Suppressor macrophage (primary cell): Measurements from ENCODE around the gene HECA.
"Not testable (repeated sequence)": the region's sequence is repeated elsewhere in the genome, so short reads cannot be mapped to it uniquely, and the experiment has no call there.

ENCODE experiments used
- DNase-seq, 4 experiments: peaks; one replicate each; pipeline ENCODE4 v3.0.0-alpha.2; 2020 to 2022
- total RNA-seq, 17 experiments: gene quantifications; one replicate each; lab custom pipeline; 2026; ENCODE audit warnings: mixed read lengths in 6 of 17, inconsistent platforms in 3 of 17; lab: John Stamatoyannopoulos, UW

Gene HECA, protein sequence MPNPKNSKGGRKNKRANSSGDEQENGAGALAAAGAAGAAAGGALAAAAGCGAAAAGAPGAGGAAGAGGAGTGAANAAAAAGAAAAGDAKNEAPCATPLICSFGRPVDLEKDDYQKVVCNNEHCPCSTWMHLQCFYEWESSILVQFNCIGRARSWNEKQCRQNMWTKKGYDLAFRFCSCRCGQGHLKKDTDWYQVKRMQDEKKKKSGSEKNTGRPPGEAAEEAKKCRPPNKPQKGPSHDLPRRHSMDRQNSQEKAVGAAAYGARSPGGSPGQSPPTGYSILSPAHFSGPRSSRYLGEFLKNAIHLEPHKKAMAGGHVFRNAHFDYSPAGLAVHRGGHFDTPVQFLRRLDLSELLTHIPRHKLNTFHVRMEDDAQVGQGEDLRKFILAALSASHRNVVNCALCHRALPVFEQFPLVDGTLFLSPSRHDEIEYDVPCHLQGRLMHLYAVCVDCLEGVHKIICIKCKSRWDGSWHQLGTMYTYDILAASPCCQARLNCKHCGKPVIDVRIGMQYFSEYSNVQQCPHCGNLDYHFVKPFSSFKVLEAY
- 30.0 to 143 (median 94.3) reads per million in 17 experiments for total RNA-seq

DNA sequence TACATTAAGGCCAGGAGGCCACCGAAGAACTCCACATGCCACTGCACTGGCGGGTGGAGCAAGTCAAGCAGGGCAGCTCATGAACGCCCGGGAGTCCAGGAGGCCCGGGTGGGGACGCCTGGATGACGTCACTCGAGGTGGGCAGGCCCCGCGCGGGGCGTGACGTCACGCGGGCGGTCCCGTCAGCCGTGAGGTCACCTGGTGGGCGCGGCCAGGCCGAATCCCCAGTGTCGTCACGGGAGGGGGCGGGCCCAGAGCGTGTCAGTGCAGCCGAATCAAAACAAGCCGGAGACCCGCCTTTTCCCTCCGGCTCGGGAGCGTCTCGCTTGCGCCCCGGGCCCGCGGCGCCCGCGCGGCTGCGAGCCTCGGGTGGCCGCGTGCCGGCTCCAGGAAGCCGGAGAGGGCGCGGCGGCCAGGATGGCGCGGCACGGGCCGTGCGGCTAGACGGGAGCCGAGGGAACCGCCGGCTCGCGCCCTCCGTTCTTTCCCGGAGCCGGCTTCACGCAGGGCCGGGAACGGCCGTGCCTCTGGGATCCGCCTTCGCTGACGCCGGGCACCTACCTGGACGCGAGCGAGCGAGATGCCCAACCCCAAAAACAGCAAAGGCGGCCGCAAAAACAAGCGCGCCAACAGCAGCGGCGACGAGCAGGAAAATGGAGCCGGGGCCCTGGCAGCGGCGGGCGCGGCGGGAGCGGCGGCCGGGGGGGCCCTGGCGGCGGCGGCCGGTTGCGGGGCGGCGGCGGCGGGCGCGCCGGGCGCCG, at the start of gene HECA:
Gene HECA, plus strand, starts transcription at position 264 of the 761 bp plus-strand sequence. Its CDS starts 317 bp downstream, at position 581.
- peak; percentile 96 to 99 (median 98) for DNase-seq

DNA sequence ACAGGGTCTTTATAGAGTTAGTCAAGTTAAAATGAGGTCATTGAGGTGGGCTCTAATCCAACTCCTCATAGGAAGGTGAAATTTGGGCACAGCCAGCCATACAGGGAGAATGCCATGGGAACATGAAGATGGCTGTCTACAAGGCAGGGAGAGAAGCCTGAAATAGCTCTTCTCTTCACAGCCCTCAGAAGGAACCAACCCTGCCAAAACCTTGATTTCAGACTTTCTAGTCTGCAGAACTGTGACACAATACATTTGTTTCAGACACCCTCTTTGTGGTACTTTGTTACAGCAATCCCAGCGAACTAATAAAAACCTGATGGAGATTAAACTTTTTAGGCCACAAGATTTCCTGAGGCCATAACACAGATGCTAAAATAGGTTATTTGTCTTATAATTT, 43.1 kb upstream of the HECA start:
- DNase-seq, result no peak

DNA sequence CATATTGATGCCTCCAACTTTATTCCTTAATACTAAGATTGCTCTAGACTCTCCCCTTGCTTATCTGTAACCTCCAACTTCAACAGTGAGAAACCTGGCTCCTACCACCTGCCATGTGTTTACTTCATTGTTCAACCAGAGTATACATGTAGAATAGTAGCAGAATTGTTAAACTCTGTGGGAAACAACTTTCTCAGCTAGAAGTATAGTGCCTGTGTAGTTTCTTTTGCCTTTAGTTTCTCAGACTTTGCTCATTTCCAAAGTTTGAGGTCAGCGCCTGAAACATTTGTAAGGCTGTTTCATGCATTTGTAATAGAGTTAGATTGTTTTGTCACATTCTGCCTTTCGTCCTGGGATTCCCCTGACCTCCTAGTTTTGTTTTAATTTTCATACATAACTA, 34.9 kb upstream of the HECA start:
- no peak for DNase-seq

DNA sequence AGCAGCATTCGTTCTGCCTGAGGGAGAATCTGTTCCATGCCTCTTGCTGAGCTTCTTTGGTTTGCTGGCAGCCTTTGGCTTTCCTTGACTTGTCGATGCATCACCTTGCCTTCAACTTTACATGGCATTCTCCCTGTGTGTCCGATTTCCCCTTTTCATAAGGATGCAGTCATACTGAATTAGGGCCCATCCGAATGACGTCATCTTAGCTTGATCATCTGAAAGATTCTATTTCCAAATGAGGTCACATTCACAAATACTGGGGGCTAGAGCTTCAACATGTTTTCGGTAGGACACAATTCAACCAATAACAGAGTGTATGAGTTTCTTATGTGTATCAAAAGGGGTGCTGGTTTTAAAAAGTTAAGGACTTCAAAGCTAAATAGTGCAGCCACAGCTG, 27.8 kb upstream of the HECA start:
- DNase-seq, result no peak

DNA sequence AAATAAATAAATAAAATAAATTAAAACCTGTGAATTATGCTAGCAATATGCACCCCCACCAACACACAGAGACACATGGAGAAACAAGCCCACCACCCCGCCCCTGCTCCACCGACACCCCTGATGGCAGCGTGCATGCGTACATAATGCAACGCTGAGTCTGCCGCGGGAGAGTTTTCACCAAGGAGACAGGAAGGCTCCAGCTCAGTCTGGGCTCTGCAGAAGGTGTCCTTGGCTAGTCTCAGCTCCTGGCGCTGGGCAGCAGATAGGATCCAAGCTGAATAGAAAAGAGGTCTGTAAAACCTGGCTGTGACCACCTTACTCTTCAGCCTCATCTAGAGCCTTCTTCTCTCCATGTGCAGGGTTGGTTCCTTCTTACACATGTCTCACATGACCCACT, 26.5 kb upstream of the HECA start:
- DNase-seq, result no peak

DNA sequence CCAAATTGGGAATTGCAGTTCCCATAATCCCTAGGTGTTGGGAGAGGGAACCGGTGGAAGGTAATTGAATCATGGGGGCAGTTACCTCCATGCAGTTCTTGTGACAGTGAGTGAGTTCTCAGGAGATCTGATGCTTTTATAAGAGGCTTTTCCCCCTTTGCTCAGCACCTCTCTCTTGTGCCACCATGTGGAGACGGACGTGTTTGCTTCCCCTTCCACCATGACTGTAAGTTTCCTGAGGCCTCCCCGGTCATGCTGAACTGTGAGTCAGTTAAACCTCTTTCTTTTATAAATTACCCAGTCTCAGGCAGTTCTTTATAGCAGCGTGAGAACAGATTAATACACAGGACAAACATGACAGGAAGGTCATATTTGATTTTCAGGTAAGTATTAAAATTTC, 25.3 kb upstream of the HECA start:
- peak in 1 of 4 experiments; percentile 14 for DNase-seq

DNA sequence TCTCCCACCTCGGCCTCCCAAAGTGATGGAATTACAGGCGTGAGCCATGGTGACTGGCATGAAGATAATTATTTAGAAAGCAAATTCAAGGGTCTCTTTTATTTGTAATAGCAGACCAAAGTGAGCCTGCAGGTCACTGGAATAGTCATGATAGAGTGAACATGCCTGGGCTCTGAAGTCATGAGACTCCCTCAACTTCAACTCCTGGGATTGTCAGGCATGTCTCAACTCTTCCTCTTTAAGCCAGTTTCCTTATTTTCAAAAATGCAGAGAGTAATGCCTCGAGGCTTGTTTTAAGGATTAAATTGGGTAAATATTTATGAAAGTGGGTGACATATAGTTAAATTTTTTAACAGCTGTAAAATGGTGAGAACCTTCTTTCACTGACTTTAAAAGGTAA, 22.7 kb upstream of the HECA start:
- DNase-seq, result peak; percentile 24 to 72 (median 56)

DNA sequence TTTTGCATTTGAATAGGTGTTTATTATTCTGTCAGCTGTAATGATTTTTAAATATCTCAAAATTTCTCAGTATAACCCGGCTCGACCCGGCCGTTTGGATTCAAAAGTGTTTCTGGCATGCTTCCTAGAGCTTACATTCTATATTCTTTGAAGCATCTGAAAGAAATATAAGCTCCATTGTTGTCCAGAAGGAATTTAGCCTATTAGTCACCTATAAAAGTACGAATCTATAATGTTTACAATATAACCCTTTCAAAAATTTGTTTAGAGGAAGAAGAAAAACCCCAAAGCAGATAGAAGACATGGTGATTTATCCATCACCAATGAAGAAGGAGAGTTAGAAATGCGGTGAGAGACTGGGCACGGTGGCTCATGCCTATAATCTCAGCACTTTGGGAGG, 22.3 kb upstream of the HECA start:
- DNase-seq, result no peak

DNA sequence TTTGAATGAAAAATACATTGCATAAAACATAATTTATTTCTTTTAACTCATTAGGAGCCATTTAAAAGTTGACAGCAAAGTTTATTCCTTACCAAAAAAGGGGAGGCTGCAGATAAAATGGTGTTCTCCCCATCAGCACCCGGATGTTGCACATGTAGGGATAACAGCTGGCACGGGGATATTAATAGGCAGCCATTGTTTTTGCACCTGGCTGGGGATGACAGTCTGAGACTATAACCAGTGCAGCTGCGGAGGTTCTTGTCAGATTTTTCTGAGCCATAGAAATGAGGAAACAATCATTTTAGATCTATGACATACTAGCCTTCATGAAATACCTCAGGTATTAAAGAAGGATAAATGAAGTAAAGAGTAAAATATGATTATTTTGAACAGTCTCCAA, 20.1 kb upstream of the HECA start:
- no peak for DNase-seq

DNA sequence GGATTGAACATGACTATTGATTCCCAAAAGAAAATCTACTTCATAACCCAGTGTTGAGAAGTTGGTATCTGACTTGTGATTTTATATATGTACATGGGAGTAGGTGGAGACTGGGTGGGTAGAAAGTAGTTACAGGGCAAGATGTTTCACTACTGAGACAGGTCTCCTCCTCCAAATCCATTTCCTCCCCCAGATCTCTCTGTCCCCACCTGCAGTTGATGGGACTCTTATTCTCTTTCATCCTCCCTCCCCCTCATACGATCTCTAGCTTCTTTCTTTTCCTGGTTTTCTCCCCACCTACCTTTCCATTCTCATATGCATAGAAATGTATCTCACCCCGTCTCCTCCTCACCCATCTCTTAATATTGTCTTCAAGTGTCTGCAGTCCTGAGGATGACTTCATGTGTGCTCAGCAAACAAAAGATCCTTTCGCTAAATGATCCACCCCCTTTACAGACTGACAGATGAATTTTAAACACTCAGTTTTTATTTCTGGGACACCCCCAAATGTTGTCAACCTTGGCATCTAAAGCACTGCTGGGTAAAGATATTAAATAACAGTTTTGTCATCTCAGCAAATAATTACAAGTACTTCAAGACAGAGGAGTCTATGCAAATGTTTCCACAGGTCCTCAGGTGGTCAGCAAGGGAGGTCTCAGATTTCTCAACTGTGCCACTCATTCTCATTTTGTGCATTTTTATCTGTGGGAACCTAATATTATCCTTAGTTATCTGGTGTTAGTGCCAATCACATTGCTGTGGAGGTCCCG, 18.7 kb upstream of the HECA start:
- no peak for DNase-seq

DNA sequence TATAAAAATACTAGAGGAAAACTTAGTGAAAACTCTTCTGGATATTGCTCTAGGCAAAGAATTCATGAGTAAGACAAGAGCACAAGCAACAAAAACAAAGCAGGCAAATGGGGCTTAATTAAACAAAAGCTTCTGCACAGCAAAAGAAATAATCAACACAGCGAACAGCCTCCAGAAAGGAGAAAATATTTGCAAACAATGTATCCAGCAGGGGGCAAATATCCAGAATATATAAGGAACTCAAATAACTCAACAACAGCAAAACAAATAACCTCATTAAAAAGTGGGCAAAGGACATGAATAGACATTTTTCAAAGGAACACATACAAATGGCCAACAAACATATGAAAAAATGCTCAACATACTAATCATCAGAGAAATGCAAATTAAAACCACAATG, 17.1 kb upstream of the HECA start:
- peak in 2 of 4 experiments; percentile 24 to 49 for DNase-seq

DNA sequence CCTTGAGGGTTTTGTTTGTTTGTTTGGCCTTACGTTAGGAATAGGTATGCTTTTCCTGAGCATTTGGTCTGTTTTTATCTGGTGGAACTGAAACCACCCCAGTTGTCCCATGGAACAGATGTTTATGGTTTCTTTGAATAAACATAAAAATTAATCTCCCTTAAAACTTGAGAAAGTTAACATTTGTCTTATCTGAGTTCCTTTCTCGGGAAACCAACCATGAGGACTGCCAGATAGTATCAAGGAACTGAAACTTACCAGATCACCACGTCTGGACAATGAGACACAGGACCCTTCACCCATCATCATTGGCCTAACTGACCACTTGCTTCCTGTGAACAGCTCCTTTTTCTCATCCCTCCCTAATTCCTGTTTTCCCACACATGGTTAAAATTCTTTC, 15.3 kb upstream of the HECA start:
- DNase-seq, result no peak

DNA sequence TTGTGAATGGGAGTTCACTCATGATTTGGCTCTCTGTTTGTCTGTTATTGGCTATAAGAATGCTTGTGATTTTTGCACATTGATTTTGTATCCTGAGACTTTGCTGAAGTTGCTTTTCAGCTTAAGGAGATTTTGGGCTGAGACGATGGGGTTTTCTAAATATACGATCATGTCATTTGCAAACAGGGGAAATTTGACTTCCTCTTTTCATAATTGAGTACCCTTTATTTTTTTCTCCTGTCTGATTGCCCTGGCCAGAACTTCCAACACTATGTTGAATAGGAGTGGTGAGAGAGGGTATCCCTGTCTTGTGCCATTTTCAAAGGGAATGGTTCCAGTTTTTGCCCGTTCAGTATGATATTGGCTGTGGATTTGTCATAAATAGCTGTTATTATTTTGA, 12.1 kb upstream of the HECA start:
- not testable (repeated sequence) for DNase-seq

DNA sequence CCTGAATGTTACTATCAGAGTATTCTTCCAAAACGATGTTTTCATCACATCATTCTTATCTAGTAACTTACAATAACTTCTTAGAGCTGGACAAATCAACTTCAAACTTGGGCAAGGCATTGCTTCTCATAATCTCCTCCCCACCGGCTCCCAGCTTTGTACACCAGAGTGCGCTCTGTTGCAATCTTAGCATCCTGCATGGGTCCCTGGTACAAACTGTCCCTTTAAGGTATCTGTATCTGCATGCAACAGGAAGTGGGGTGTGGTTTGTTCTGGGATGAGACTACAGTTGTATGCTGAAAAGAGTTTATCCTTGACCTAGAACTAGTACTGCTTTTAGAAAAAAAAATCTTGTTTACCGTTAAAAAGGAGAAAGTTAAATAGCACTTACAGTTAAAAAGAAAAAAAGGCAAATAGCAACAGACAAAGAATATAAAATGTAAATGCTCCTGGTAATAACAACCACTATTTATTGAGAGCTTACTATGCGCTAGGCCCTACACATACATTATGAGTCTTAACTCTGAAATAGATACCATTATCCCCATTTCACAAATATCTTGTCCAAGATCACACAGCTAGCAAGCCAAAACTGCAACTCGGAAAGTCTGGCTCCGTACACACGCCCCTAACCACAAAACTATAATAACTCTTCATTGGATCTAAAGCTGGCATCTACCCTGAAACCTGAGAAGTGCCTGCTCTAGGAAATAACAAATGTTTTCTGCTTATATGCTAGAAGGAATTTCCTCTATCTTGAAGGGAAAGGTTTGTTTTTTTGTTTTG, 9.8 kb upstream of the HECA start:
- peak; percentile 71 to 87 (median 82) for DNase-seq

DNA sequence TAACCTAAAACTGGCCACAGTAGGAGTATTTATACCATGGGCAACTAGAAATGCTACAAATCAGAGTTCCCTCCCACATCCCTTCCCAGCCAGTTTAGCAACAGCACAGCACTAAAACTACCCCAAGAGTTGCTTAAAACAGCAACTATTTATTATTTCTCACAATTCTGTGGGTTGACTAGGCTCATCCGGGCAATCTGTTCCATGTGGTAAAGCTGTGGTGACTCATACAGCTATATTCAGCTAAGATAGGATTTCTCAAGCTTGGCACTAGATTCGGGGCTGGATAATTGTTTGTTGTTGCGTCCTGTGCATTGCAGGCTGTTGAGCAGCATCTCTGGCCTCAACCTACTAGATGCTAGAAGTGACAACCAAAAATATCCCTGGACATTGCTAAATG, 8.6 kb upstream of the HECA start:
- peak; percentile 84 to 96 (median 90) for DNase-seq

DNA sequence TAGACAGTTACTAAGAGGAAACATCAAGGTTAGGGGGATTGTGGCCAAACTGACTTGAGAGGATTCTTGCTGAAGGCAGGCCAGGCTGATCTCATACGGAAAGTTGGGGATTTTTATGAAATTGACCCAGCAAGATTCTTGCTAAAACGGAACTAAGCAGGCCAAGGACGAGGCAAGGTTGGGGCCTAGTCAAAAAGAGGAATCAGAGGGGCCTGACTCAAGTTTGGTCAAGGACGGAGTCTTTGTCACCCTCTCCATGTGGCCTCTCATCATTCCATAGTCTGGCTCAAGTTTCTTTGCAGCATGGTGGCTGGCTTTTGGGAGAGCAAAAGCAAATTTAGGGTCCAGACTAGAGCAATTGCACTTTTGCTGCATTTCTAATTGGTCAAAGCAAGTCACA, 7.9 kb upstream of the HECA start:
- peak; percentile 46 to 71 (median 64) for DNase-seq

DNA sequence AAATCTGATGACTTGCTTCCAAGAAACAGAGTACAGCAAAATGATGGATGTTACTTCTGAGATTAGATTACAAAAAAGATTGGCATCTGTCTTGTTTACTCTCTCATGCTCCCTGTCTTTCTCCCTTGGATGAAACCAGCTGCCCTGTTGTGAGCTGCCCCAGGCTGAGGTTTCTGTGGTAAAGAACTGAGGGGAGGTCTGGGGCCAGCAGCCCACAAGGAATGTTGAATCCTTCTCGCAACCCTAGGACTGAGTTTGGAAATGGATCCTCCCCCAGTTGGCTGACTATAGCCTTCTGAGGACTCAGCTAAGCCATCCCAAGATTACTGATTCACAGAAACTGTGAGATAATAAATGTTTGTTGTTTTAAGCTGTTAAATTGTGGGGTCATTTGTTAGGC, 5.6 kb upstream of the HECA start:
- no peak for DNase-seq

DNA sequence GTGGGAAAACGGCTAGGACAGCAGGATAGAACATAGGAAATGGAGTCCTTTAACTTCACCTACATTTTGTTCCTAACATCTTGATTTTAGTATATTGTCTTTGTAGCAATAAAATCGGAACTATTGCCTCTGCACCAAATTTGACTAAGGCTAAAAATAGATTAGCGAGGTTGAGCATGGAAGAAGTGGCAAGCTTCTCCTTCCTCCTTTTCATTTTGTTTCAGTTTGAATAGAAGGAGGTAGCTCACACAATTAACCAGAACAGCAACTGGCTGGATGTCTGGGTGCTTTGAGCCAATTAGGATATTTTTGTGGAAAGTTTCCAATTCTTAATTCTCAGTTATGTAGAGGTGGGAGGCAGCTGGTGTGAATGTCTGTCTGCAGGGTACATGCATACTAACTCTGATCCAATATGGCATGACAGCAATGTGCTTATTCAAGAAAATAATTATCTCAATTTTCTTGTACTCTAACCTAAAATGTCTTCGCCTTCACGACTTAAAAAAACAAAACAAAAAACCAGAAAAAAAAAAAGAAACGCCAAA, 3.1 kb upstream of the HECA start:
- peak; percentile 26 to 74 (median 54) for DNase-seq

DNA sequence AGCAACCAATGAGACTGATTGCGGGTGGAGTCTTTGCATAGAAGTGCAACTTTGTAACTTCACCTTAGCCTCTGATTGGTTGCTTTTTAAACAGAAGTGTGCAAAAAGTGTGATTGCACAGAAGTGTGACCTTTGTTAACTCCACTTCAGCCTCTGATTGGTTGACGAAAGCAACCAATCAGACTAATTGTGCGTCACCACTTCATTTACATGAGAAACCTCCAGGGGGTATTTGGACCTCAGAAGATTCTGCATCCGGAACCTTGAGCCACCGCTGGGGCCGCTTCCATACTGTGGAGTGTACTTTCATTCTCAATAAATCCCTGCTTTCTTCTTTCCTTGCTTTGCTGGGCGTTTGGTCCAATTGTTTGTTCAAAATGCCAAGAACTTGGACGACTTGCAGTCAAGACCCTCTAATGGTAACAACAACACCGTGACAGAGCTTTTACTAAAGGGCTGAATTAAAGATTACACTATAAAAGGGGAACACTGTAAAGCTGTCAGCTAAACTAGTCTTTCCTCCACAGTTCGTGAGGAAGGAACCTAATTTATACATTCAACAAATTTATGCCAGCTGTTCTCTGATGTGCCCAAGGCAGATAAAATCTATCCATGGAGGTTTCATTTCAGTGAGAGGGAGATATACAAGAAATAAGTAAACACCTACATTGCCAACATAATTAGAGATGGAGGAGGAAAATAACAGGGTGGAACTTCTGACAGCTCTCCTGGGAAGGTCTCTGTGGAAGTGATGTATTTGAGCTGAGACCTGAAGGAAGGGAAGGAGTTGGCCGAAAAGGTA, 1.4 kb upstream of the HECA start:
- DNase-seq, result peak in 3 of 4 experiments; percentile 5 to 45 (median 31)

DNA sequence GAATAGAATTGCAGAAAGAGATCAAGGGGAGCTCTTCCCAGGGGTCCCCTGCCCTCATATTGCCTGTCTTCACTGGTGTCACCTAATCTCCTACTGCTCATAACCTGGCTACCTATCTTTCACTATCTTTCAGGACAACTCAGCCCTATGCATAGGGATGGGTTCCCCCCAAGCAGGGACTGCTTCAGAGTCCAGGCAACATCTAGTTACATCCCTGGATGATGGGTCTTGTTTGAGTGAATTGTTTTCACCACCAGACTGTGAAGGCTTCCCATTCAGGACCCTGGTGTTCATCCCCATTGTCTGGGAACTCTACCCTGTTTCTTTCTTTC, 850 bp upstream of the HECA start:
- DNase-seq, result no peak
